Pancreas (tissue), 10 donors: ENCODE data around the gene PLK5. TPM values are rescaled to one million over a fixed set of nuclear protein-coding genes. Genes with fewer than 3 reads are reported as not detected.

Experiments used
- ATAC-seq, 4 donors: fragments of 200-7000 bp; cut with Tn5 transposase; one replicate each; pipeline versions ENCODE4 v1.8.0 to v1.9.1; 2020; ENCODE audit warnings: mild to moderate bottlenecking in 4 of 4, moderate library complexity in 4 of 4
- DNase-seq, 6 donors: peaks; one replicate each; pipeline ENCODE4 v3.0.0-alpha.2; 2020
- FAIRE-seq: peaks from 2 replicates; lab custom pipeline; 2012; peaks lifted over from hg19 to GRCh38; lab: Jason Lieb, UNC
- H3K27ac ChIP-seq, 4 donors: fragments of 200-600 bp; sonication (generic); 1 replicate in 3 of 4; 2 replicates in 1 of 4; pipeline versions ENCODE4 v1.5.0 to v1.8.0; 2020
- H3K27me3 ChIP-seq, 4 donors: fragments of 200-600 bp; one replicate each; pipeline ENCODE4 v1.8.0; 2021
- H3K36me3 ChIP-seq, 3 donors: fragments of 200-600 bp; sonication (generic) in 1 of 3; one replicate each; pipeline versions ENCODE4 v1.5.0 to v1.8.0; 2020 to 2021
- H3K4me1 ChIP-seq, 3 donors: fragments of 200-600 bp; one replicate each; pipeline ENCODE4 v1.8.0; 2021
- H3K4me3 ChIP-seq, 4 donors: fragments of 200-600 bp; sonication (generic) in 2 of 4; one replicate each; pipeline versions ENCODE4 v1.5.0 to v1.8.0; 2020 to 2021
- H3K9me3 ChIP-seq, 4 donors: fragments of 200-600 bp; one replicate each; pipeline ENCODE4 v1.8.0; 2021
- CTCF ChIP-seq, 4 donors: fragments of 200-600 bp; sonication (generic) in 3 of 4; IDR thresholded peaks; one replicate each; pipeline versions ENCODE4 v1.5.0 to v1.8.0; 2021; ENCODE audit warnings: antibody characterized with exemption in 4 of 4
- WGBS, 2 donors: extraction: QIAGEN DNeasy Blood & Tissue Kit; methylation state at CpG; one replicate each; pipeline ENCODE4 v1.1.7; 2013; 5-methylcytosine and 5-hydroxymethylcytosine counted together
- intact Hi-C, 3 donors: fragments of 100-400 bp; cut with DNase I; formaldehyde crosslinking; loops; one replicate each; pipeline versions ENCODE4 v1.11.1 to v1.14.2; 2022
- polyA plus RNA-seq, 2 donors: library from polyadenylated mRNA; stranded (reverse); fragments of 200-250 nt; gene quantifications; one replicate each; pipeline ENCODE4 v1.2.3, GENCODE V29; 2013
- total RNA-seq, 6 donors: library from RNA; stranded (reverse); fragmentation: NEBNext Ultra II Directional in 4 of 6; extraction: Animal tissue kit (Norgen Biotek cat#: 25700) in 4 of 6; gene quantifications; one replicate each; pipeline versions ENCODE4 v1.2.1 to v1.2.4, GENCODE V29; 2021 to 2023
- donor health status: healthy with polysubstance abuse.
- donor health status: DM: no; HTN: no; CAD: no; lungs with moderate emphysema.
- donor health status: DM: no; HTN: no; CAD: no.
- donor health status: control.
- donor health status: control.
- donor health status: Bipolar disorder and iron deficiency.
- donor health status: DM: yes; HTN: yes; CAD: no.
- donor health status: DM: no; HTN: no; CAD: no.
- donor health status: DM: no; HTN: no; CAD: no.
- donor health status: DM: yes; HTN: yes; CAD: no.

Gene PLK5
- total and polyA plus RNA-seq, 8 donors = 0.11 to 0.23 TPM; not detected in 6

- no peak overlapping the region for H3K4me3 ChIP-seq
- intact Hi-C loops = no loop called here
- no peak for TF ChIP-seq CTCF (IDR thresholded peaks at IDR 0.05)
- no peak overlapping the region for H3K27ac ChIP-seq
- FAIRE-seq = no peak
- no peaks in the 10 kb centered on the region for H3K27me3 ChIP-seq
- ATAC-seq = no peak
- H3K4me1 ChIP-seq = peaks cover 0 to 7% (median 0%) of the 10 kb centered on the region in 3 donors
- DNase-seq = peak in 1 of 6 donors; percentile 80
- no peaks in the 10 kb centered on the region for H3K9me3 ChIP-seq
- no peaks in the 10 kb centered on the region for H3K36me3 ChIP-seq
- WGBS, 2 donors = 88 to 89% methylated on average over 43 to 45 of the region's 45 CpGs
Measured at GRCh38 chr19:1505991-1506881, 17.6 kb upstream of the PLK5 start.

- peaks cover 0 to 6% (median 0%) of the 10 kb centered on the region in 3 donors for H3K4me1 ChIP-seq
- TF ChIP-seq CTCF (IDR thresholded peaks at IDR 0.05) = no peak
- H3K4me3 ChIP-seq = no peak overlapping the region
- no peak for FAIRE-seq
- H3K27me3 ChIP-seq = no peaks in the 10 kb centered on the region
- no peaks in the 10 kb centered on the region for H3K36me3 ChIP-seq
- H3K27ac ChIP-seq = peak overlapping the region in 1 of 4 donors; percentile 81
- intact Hi-C loops = no loop called here
- peak in 2 of 6 donors; percentile 25 to 80 for DNase-seq
- 66 to 69% methylated on average over 23 of the region's 23 CpGs for WGBS, 2 donors
- no peak for ATAC-seq
- H3K9me3 ChIP-seq = no peaks in the 10 kb centered on the region
Measured at GRCh38 chr19:1507192-1507660, 16.7 kb upstream of the PLK5 start.

- Histone ChIP-seq H3K27me3 (no peaks in the 10 kb centered on the region), H3K4me3 (peak overlapping the region in 3 of 4 donors; percentile 28 to 44 (median 31)), H3K4me1 (peaks cover 0 to 6% (median 0%) of the 10 kb centered on the region in 3 donors), H3K36me3 (no peaks in the 10 kb centered on the region), H3K27ac (peak overlapping the region in 3 of 4 donors; percentile 3 to 81 (median 61)), H3K9me3 (no peaks in the 10 kb centered on the region)
- ATAC-seq (peak; percentile 91 to 96 (median 92)), DNase-seq (peak; percentile 88 to 94 (median 91)), FAIRE-seq (no peak)
- 1 to 2% methylated on average over 42 to 46 of the region's 46 CpGs for WGBS, 2 donors
- no peak for TF ChIP-seq CTCF (IDR thresholded peaks at IDR 0.05)
- intact Hi-C loops = no loop called here
Measured at GRCh38 chr19:1507763-1508506, 15.9 kb upstream of the PLK5 start.

- Histone ChIP-seq H3K4me3 (peak overlapping the region in 1 of 4 donors; percentile 44), H3K27me3 (no peaks in the 10 kb centered on the region), H3K4me1 (peaks cover 0 to 2% (median 0%) of the 10 kb centered on the region in 3 donors), H3K9me3 (no peaks in the 10 kb centered on the region), H3K27ac (no peak overlapping the region), H3K36me3 (no peaks in the 10 kb centered on the region)
- no peak for TF ChIP-seq CTCF (IDR thresholded peaks at IDR 0.05)
- no peak for ATAC-seq
- FAIRE-seq = no peak
- intact Hi-C loops = no loop called here
- 34 to 44% methylated on average over 12 of the region's 12 CpGs for WGBS, 2 donors
- DNase-seq = no peak
Measured at GRCh38 chr19:1508507-1508856, 15.4 kb upstream of the PLK5 start.
